IMR-90 (cell line): Measurements from ENCODE around the gene DCHS1. TPM values are rescaled to one million over a fixed set of nuclear protein-coding genes. Genes with fewer than 3 reads are reported as not detected.

Source experiments
- ATAC-seq: fragments of 200-7000 bp; cut with Tn5 transposase; 2 replicates; pipeline ENCODE4 v1.9.1; 2020; ENCODE audit warnings: low read depth, mild to moderate bottlenecking, moderate library complexity
- BruUV-seq: library from RNA; stranded (reverse); fragments of 400-500 nt; replicated peaks from 2 replicates; lab custom pipeline; 2021; lab: Mats Ljungman, UMichigan
- CTCF ChIA-PET: fragments of 300-600 bp; formaldehyde crosslinking; extraction: SDS; loops from one replicate; lab custom pipeline; 2021; ENCODE audit warnings: antibody characterized with exemption; lab: Yijun Ruan, JAX
- POLR2A ChIA-PET: fragments of 300-600 bp; sonication (Branson Sonifier 250); formaldehyde crosslinking; loops from one replicate; lab custom pipeline; 2022; ENCODE audit warnings: antibody characterized with exemption; ENCODE audit not compliant: unreplicated experiment; lab: Charles Lee
- DNase-seq: peaks from one replicate; pipeline ENCODE4 v3.0.0; 2013
- H2AFZ ChIP-seq: replicated peaks from 2 replicates; pipeline ENCODE3; 2013; ENCODE audit warnings: low read length, mild to moderate bottlenecking; ENCODE audit not compliant: poor library complexity
- H2AK5ac ChIP-seq: 2 replicates; pipeline ENCODE4 v1.6.1; 2013; ENCODE audit warnings: low read depth, low read length, inconsistent platforms
- H2AK9ac ChIP-seq: replicated peaks from 2 replicates; pipeline ENCODE3; 2013; ENCODE audit warnings: mild to moderate bottlenecking, low read depth, low read length, moderate library complexity; ENCODE audit not compliant: poor library complexity
- H2BK120ac ChIP-seq: 2 replicates; pipeline ENCODE4 v1.6.1; 2013; ENCODE audit warnings: low read depth, low read length, inconsistent platforms
- H2BK15ac ChIP-seq: 3 replicates; pipeline ENCODE4 v1.6.1; 2013; ENCODE audit warnings: low read depth, low read length, inconsistent platforms
- H2BK20ac ChIP-seq: 2 replicates; pipeline ENCODE4 v1.6.1; 2013; ENCODE audit warnings: low read depth, mild to moderate bottlenecking, inconsistent platforms, low read length, moderate library complexity
- H2BK5ac ChIP-seq: 2 replicates; pipeline ENCODE4 v1.6.1; 2013; ENCODE audit warnings: mild to moderate bottlenecking, low read depth, low read length, inconsistent platforms; ENCODE audit not compliant: poor library complexity, severe bottlenecking
- H3K14ac ChIP-seq: replicated peaks from 2 replicates; pipeline ENCODE4 v1.6.1; 2013; ENCODE audit warnings: low read depth, low read length, inconsistent platforms
- H3K18ac ChIP-seq: 2 replicates; pipeline ENCODE4 v1.6.1; 2013; ENCODE audit warnings: low read depth, low read length, control low read depth
- H3K23ac ChIP-seq: 2 replicates; pipeline ENCODE4 v1.6.1; 2013; ENCODE audit warnings: low read depth, low read length, inconsistent platforms
- H3K27ac ChIP-seq: 2 replicates; pipeline ENCODE4 v1.5.1; 2013; ENCODE audit warnings: mild to moderate bottlenecking, control low read depth, low read length; ENCODE audit not compliant: insufficient read depth
- H3K27me3 ChIP-seq: 2 replicates; pipeline ENCODE4 v1.6.1; 2013; ENCODE audit warnings: low read length; ENCODE audit not compliant: control insufficient read depth, insufficient read depth
- H3K36me3 ChIP-seq: 2 replicates; pipeline ENCODE4 v1.6.1; 2013; ENCODE audit warnings: low read length, mixed read lengths; ENCODE audit not compliant: control insufficient read depth, insufficient read depth
- H3K4ac ChIP-seq: 2 replicates; pipeline ENCODE4 v1.6.1; 2013; ENCODE audit warnings: low read depth, low read length, inconsistent platforms
- H3K4me1 ChIP-seq: 2 replicates; pipeline ENCODE4 v1.6.1; 2013; ENCODE audit warnings: low read length, mixed read lengths; ENCODE audit not compliant: control insufficient read depth, insufficient read depth
- H3K4me2 ChIP-seq: 2 replicates; pipeline ENCODE4 v1.6.1; 2013; ENCODE audit warnings: low read depth, mild to moderate bottlenecking, control low read depth, low read length, moderate library complexity
- H3K4me3 ChIP-seq: 2 replicates; pipeline ENCODE4 v1.5.1; 2013; ENCODE audit warnings: low read depth, mild to moderate bottlenecking, control low read depth, low read length, moderate library complexity; ENCODE audit not compliant: insufficient read depth
- H3K56ac ChIP-seq: 2 replicates; pipeline ENCODE4 v1.6.1; 2013; ENCODE audit warnings: low read length, inconsistent platforms; ENCODE audit not compliant: insufficient read depth; ENCODE audit errors: extremely low read depth
- H3K79me1 ChIP-seq, 2 experiments: 2 replicates each; pipeline ENCODE4 v1.6.1; 2013; ENCODE audit warnings: low read length in 2 of 2, inconsistent platforms in 1 of 2, low read depth in 1 of 2
- H3K9ac ChIP-seq: 2 replicates; pipeline ENCODE4 v1.6.1; 2013; ENCODE audit warnings: low read depth, low read length, control low read depth
- H3K9me1 ChIP-seq: 2 replicates; pipeline ENCODE4 v1.6.1; 2013; ENCODE audit warnings: low read length, inconsistent platforms; ENCODE audit not compliant: insufficient read depth
- H3K9me3 ChIP-seq: 2 replicates; pipeline ENCODE4 v1.6.1; 2013; ENCODE audit warnings: low read length; ENCODE audit not compliant: control insufficient read depth, insufficient read depth
- H4K20me1 ChIP-seq: 2 replicates; pipeline ENCODE4 v1.6.1; 2013; ENCODE audit warnings: low read length, inconsistent platforms; ENCODE audit not compliant: insufficient read depth
- H4K5ac ChIP-seq: 2 replicates; pipeline ENCODE4 v1.6.1; 2013; ENCODE audit warnings: mild to moderate bottlenecking, low read depth, low read length, control low read depth
- H4K8ac ChIP-seq, 2 experiments: 2 replicates each; pipeline ENCODE4 v1.6.1; 2013; ENCODE audit warnings: low read depth in 2 of 2, low read length in 2 of 2, control low read depth in 1 of 2, inconsistent platforms in 1 of 2
- H4K91ac ChIP-seq: 2 replicates; pipeline ENCODE4 v1.6.1; 2013; ENCODE audit warnings: low read depth, low read length, inconsistent platforms; ENCODE audit not compliant: insufficient read depth
- BHLHE40 ChIP-seq: fragments of 150-350 bp; IDR thresholded peaks from 2 replicates; pipeline ENCODE4 v1.6.1; 2016; ENCODE audit warnings: mild to moderate bottlenecking, low read depth, low read length
- CEBPB ChIP-seq: IDR thresholded peaks from 2 replicates; pipeline ENCODE4 v1.6.1; 2012; ENCODE audit warnings: low read depth, low read length, improper control_type of control experiment
- CTCF ChIP-seq: conservative IDR thresholded peaks from 2 replicates; pipeline ENCODE4 v1.5.1; 2012; ENCODE audit warnings: mild to moderate bottlenecking, low read depth, low read length, improper control_type of control experiment
- ELK1 ChIP-seq: fragments of 150-350 bp; IDR thresholded peaks from 2 replicates; pipeline ENCODE4 v1.6.1; 2016; ENCODE audit warnings: low read depth, mild to moderate bottlenecking, low read length, moderate library complexity, borderline replicate concordance
- MAFK ChIP-seq: IDR thresholded peaks from 2 replicates; pipeline ENCODE4 v1.6.1; 2012; ENCODE audit warnings: low read depth, low read length, improper control_type of control experiment
- MAZ ChIP-seq: IDR thresholded peaks from 2 replicates; pipeline ENCODE4 v1.6.1; 2012; ENCODE audit warnings: low read depth, mild to moderate bottlenecking, low read length, improper control_type of control experiment, moderate library complexity, borderline replicate concordance
- NFE2L2 ChIP-seq: fragments of 150-350 bp; IDR thresholded peaks from 2 replicates; pipeline ENCODE4 v1.6.1; 2016; ENCODE audit warnings: low read depth, mild to moderate bottlenecking, low read length
- POLR2A ChIP-seq: IDR thresholded peaks from 2 replicates; pipeline ENCODE4 v1.6.1; 2012; ENCODE audit warnings: mild to moderate bottlenecking, low read depth, low read length
- RAD21 ChIP-seq: IDR thresholded peaks from 2 replicates; pipeline ENCODE4 v1.6.1; 2012; ENCODE audit warnings: low read length, improper control_type of control experiment
- RCOR1 ChIP-seq: IDR thresholded peaks from 2 replicates; pipeline ENCODE4 v1.6.1; 2012; ENCODE audit warnings: mild to moderate bottlenecking, low read length, improper control_type of control experiment; ENCODE audit not compliant: insufficient replicate concordance
- RFX5 ChIP-seq: IDR thresholded peaks from 2 replicates; pipeline ENCODE4 v1.8.0; 2012; ENCODE audit warnings: low read depth, mild to moderate bottlenecking, low read length, moderate library complexity
- SMC3 ChIP-seq: fragments of 150-350 bp; IDR thresholded peaks from 2 replicates; pipeline ENCODE4 v1.6.1; 2016; ENCODE audit warnings: low read depth, mild to moderate bottlenecking, antibody characterized with exemption, low read length, moderate library complexity
- USF2 ChIP-seq: fragments of 150-350 bp; IDR thresholded peaks from 2 replicates; pipeline ENCODE4 v1.6.1; 2017; ENCODE audit warnings: mild to moderate bottlenecking, antibody characterized with exemption, low read length, low read depth
- WGBS, 2 experiments: methylation state at CpG; one replicate each; pipeline versions ENCODE4 v1.1.5 to v1.1.7; 2013; ENCODE audit warnings: missing lambda C conversion rate in 2 of 2; ENCODE audit not compliant: insufficient read length in 1 of 2; ENCODE audit errors: extremely low coverage in 2 of 2; 5-methylcytosine and 5-hydroxymethylcytosine counted together
- dilution Hi-C: fragments of 300-500 bp; cut with HindIII; formaldehyde crosslinking; loops from one replicate; pipeline ENCODE4 v1.14.3; 2018; ENCODE audit warnings: low sequenced_read_pairs; ENCODE audit not compliant: unreplicated experiment
- in situ Hi-C: fragments of 300-500 bp; cut with MboI; formaldehyde crosslinking; loops from 3 replicates; pipeline ENCODE4 v1.14.3; 2019; ENCODE audit warnings: low sequenced_read_pairs, inconsistent platforms, mixed read lengths
- intact Hi-C: fragments of 100-400 bp; cut with micrococcal nuclease; formaldehyde crosslinking; loops from 2 replicates; pipeline ENCODE4 v1.10.0; 2022
- polyA plus RNA-seq, 3 experiments: library from polyadenylated mRNA; depleted of rRNA; stranded (reverse); fragments of >200 nt; gene quantifications; 2 replicates each; pipeline ENCODE4 v1.2.3, GENCODE V29; 2012; ENCODE audit warnings: low replicate concordance in 1 of 3
- total RNA-seq: library from RNA; depleted of rRNA; stranded (reverse); fragments of >200 nt; gene quantifications from 2 replicates; pipeline ENCODE4 v1.2.3, GENCODE V29; 2012

Gene DCHS1
- total and polyA plus RNA-seq, 2 of the 4 experiments (the other 2 are of a cell fraction): 1.4 to 3.3 TPM

- Histone ChIP-seq H3K23ac (no peak overlapping the region), H4K8ac (no peak overlapping the region), H4K5ac (no peak overlapping the region), H2AK9ac (no peak overlapping the region), H3K9me3 (no peaks in the 10 kb centered on the region), H2BK20ac (no peak overlapping the region), H2BK5ac (no peak overlapping the region), H3K4me2 (no peak overlapping the region), H3K4me1 (no peaks in the 10 kb centered on the region), H3K36me3 (no peaks in the 10 kb centered on the region), H3K9me1 (no peaks in the 10 kb centered on the region), H3K4ac (no peak overlapping the region), H2BK15ac (no peak overlapping the region), H3K14ac (no peak overlapping the region), H3K9ac (no peak overlapping the region), H3K4me3 (no peak overlapping the region), H2BK120ac (no peak overlapping the region), H3K79me1 (no peaks in the 10 kb centered on the region), H2AFZ (no peak overlapping the region), H3K27me3 (no peaks in the 10 kb centered on the region), H2AK5ac (no peak overlapping the region), H3K18ac (no peak overlapping the region), H3K56ac (no peak overlapping the region), H4K91ac (no peak overlapping the region), H3K27ac (no peak overlapping the region), H4K20me1 (no peaks in the 10 kb centered on the region)
- no TSS peak for BruUV-seq
- DNase-seq: no peak
- no peak for ATAC-seq
- TF ChIP-seq SMC3 (no peak), RFX5 (no peak), CTCF (no peak), RAD21 (no peak), RCOR1 (no peak), USF2 (no peak), MAFK (no peak), BHLHE40 (no peak), ELK1 (no peak), MAZ (no peak), NFE2L2 (no peak), POLR2A (no peak), CEBPB (no peak)
- intact Hi-C loops (no loop called here), in situ Hi-C loops (no loop called here), dilution Hi-C loops (no loop called here)
- CTCF ChIA-PET: interaction anchor here (0.7 kb wide), 1 partner anchor 152 kb away, joined by 3 read pairs; no protein-coding TSS in a partner anchor
- WGBS, 2 experiments: no CpG with 5 or more reads among the region's 2 CpGs
- POLR2A ChIA-PET: no interaction called here
These were observed 16.4 kb upstream of the DCHS1 start for GRCh38 chr11:6671991-6672390.
